ENCODE data around the gene GNAZ.
"Not testable (repeated sequence)": the region's sequence is repeated elsewhere in the genome, so short reads cannot be mapped to it uniquely, and the experiment has no call there.

The GNAZ gene

DNA sequence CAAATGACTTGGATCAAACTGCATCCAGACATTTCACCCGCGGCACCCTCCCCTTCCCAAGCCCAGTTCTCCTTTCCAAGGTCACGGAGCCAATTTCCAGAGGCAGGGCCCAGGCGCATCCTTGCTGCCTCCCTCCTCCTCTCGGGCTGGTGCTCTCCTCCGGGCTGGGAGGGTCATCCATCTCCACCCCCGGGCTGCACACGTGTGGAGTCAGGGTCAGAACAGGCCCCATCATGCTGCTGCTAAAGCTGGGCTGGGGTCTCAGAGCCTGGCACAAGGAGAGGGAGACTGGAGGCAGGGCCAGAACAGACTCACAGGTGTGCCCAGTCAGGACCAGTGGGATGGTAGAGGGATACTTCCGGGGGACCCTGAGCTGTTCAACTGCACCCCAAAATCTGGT, 57.5 kb downstream of the GNAZ start:
- DNase-seq (ENCODE audit: low spot score), result no peak
- TF ChIP-seq, protein P1, sequence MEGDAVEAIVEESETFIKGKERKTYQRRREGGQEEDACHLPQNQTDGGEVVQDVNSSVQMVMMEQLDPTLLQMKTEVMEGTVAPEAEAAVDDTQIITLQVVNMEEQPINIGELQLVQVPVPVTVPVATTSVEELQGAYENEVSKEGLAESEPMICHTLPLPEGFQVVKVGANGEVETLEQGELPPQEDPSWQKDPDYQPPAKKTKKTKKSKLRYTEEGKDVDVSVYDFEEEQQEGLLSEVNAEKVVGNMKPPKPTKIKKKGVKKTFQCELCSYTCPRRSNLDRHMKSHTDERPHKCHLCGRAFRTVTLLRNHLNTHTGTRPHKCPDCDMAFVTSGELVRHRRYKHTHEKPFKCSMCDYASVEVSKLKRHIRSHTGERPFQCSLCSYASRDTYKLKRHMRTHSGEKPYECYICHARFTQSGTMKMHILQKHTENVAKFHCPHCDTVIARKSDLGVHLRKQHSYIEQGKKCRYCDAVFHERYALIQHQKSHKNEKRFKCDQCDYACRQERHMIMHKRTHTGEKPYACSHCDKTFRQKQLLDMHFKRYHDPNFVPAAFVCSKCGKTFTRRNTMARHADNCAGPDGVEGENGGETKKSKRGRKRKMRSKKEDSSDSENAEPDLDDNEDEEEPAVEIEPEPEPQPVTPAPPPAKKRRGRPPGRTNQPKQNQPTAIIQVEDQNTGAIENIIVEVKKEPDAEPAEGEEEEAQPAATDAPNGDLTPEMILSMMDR (IDR thresholded peaks at IDR 0.05; ENCODE audit: extremely low read depth, missing control alignments), result no peak

DNA sequence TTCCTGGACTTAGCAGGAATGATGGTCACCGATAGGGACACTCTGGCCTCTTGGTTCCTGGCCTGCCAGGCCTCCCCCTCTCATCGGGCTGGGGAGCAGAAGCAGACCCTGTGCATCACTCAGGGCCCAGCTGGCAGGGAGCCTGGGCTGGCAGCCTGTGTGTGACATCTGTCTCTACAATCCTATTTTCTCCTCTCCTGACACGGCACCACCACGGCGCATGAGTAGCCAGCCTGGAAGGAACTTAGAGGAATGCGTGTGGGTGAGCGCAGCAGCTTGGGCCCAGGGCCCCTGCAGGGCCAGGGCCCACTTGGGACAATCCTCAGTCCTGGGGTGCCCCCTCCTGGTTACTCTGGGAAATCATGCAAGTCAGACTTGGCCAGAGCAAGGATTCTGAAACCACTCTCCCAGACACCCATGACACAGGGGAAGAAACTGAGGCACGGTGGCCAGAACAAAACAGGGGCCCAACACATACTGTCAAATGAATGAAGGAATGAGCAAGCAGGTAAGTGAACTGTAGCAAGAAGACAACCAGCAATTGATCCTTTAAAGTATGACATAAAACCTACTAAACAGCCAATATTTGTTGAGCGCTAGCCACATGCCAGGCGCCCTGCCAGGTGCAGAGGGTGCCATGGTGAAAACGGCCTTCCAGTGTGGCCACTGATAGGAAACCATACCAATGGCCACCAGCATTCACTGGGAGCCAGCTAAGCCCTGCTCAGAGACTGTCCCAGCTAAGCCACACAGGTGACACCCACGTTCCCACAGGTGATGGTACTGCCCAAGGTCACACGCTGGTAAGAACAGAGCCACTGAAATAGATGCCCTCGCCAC, 58.2 kb downstream of the GNAZ start:
- TF ChIP-seq, protein P1 (IDR thresholded peaks at IDR 0.05; ENCODE audit: extremely low read depth, missing control alignments), result peak; percentile 73
- DNase-seq (ENCODE audit: low spot score), result peak; percentile 75

DNA sequence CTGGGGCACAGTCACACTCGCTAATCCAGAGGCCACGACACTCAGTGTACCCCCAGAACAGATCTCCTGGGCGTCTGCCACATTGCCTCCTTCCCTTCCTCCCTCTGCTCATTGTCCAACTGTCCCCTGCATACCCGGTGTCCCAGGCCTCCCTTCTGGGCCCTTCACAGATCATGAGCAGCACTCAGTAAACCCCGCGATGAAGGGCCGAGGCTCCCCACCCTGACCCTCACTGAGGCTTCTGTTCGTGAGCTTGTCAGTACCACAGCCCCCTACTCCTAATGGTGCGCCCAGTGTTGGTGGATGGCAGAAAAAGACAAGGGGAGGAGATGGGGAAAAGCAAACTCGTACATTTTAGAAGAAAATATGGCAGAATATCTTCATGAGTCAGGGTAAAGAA, 58.8 kb downstream of the GNAZ start:
- TF ChIP-seq, protein P1 (IDR thresholded peaks at IDR 0.05; ENCODE audit: extremely low read depth, missing control alignments), result no peak

DNA sequence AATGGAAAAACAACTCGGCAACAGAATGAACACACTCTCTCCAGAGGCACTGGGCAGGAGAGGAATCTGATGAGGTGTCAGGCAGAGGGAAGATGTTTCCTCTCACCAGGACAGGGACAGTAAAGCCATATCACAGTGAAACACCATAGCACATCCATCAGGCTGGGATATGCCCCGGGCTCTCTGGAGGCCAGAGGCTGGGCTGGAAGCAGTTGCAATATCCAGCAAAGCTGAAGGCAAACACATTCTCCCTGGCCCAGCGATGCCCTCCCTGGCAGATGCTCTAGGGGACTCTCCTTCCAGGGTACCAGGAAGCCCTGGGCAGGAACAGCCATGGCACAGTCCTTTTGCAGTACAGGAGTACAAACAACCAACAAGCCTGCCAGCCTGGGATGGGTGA, 60.4 kb downstream of the GNAZ start:
- no peak for DNase-seq (ENCODE audit: low spot score)
- TF ChIP-seq, protein P1 (IDR thresholded peaks at IDR 0.05; ENCODE audit: extremely low read depth, missing control alignments), result no peak

More for the DNA sequence above, 58.8 kb downstream of the GNAZ start:
- DNase-seq (ENCODE audit: low spot score), result no peak

DNA sequence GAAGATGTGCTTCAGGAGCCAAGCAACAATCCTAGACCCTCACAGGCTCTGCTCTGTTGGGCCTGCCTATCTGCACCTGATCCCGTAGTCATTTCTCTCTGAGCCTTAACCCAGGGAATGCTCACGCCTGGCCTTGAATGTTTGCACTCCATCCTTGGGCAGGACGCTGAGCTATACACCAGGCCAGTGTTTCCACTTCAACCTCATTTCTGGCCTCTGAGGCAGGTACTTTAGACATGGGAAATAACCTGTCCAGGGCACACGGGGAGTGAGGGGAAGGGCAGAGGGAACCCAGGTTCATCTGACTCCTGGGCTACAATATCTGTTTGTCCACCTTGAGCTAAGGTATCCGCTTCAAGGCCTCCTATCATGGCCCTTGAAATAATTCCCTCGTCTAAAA, 61.6 kb downstream of the GNAZ start:
- DNase-seq (ENCODE audit: low spot score), result no peak
- TF ChIP-seq, protein P1 (IDR thresholded peaks at IDR 0.05; ENCODE audit: extremely low read depth, missing control alignments), result no peak

DNA sequence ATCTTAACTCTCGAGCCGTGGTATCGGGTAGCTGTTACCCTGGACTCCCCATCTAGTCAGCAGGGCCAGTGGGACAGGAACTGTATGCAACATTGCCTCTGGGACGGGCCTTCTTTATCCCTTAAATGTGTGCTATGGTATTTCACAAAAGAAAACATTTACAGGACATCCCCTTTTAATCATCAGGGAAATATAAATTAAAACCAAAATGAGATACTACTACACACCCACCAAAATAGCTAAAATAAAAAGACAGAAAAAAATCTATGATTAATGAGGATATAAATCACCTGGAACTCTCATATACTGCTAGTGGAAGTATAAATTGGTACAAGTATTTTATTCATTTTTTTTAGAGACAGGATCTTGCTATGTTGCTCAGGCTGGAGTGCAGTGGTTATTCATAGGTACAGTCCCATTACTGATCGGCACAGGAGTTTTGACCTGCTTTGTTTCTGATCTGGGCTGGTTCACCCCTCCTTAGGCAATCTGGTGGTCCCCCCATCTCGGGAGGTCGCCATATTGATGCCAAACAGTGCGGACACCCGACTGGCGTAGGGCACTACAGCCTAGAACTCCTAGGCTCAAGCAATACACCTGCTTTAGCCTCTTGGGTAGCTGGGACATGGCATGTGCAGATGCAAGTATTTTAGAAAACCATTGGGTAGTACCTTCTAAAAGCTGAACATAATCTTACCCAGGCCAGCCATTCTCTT, 62.2 kb downstream of the GNAZ start:
- no peak for DNase-seq (ENCODE audit: low spot score)
- TF ChIP-seq, protein P1 (IDR thresholded peaks at IDR 0.05; ENCODE audit: extremely low read depth, missing control alignments), result no peak

DNA sequence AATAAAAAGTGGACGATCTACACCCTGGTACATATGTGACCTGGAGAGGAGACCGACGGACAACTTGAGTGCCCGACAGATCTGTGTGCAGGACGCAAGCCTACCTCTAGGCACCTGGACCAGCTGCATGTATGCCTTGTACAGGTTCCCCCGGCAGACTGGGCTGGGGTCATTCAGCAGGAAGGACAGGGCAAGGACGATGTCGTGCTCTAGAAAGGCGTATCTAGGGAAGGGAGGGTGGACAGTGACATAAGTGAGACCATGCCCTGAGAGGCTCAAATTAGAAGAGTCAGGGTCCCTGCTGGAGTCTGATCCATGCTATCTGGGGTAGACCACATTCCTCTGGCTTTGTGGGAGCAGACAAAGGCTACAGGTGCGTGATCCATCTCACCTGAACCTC, 63.6 kb downstream of the GNAZ start:
- DNase-seq (ENCODE audit: low spot score), result no peak
- TF ChIP-seq, protein P1 (IDR thresholded peaks at IDR 0.05; ENCODE audit: extremely low read depth, missing control alignments), result no peak

DNA sequence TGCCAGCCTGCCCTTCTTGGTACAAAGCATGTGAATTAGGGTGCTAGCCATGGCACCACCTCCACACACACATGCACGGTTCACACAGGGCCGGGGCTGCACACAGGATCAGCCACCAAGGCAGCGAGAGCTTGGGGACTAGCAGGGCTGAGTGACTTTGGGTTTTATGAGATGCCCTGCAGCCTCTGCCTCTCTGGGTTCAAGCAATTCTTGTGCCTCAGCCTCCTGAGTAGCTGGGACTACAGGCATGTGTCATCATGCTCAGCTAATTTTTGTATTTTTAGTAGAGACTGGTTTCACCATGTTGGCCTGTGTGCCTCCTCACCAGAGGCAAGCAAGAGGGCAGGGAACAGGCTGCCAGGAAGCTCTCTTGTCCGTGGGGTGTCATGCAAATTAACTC, 66.7 kb downstream of the GNAZ start:
- DNase-seq (ENCODE audit: low spot score), result not testable (repeated sequence)
